ENCODE measurements around the gene XXYLT1. TPM values are rescaled to one million over a fixed set of nuclear protein-coding genes. Genes with fewer than 3 reads are reported as not detected.
A peak's percentile ranks its signal among the peaks of the same experiment; 100 is the strongest.

Gene XXYLT1
- polyA plus RNA-seq, 4 donors = 28.9 to 35.7 (median 31.3) TPM

GRCh38 chr3:195071916-195072820 lies 198.8 kb downstream of the XXYLT1 start:
- DNase-seq (ENCODE audit: low read depth in 4 of 4, low spot score in 3 of 4) = no peak

- no peak for DNase-seq (ENCODE audit: low read depth in 4 of 4, low spot score in 3 of 4)
Measured at GRCh38 chr3:195071011-195071728, 199.8 kb downstream of the XXYLT1 start.

- no peak for DNase-seq (ENCODE audit: low read depth in 4 of 4, low spot score in 3 of 4)
Measured at GRCh38 chr3:195070336-195070735, 200.6 kb downstream of the XXYLT1 start.

GRCh38 chr3:195069501-195070251 lies 201.3 kb downstream of the XXYLT1 start:
- DNase-seq (ENCODE audit: low read depth in 4 of 4, low spot score in 3 of 4) = no peak

GRCh38 chr3:195068084-195069080 lies 202.6 kb downstream of the XXYLT1 start:
- no peak for DNase-seq (ENCODE audit: low read depth in 4 of 4, low spot score in 3 of 4)

GRCh38 chr3:195066441-195066841 lies 204.5 kb downstream of the XXYLT1 start:
- no peak for DNase-seq (ENCODE audit: low read depth in 4 of 4, low spot score in 3 of 4)

GRCh38 chr3:195065864-195066185 lies 205.1 kb downstream of the XXYLT1 start:
- no peak for DNase-seq (ENCODE audit: low read depth in 4 of 4, low spot score in 3 of 4)

- peak in 1 of 4 donors; percentile 47 for DNase-seq (ENCODE audit: low read depth in 4 of 4, low spot score in 3 of 4)
Measured at GRCh38 chr3:195065142-195065863, 205.7 kb downstream of the XXYLT1 start.

GRCh38 chr3:195064300-195064931 lies 206.5 kb downstream of the XXYLT1 start:
- DNase-seq (ENCODE audit: low read depth in 4 of 4, low spot score in 3 of 4) = no peak

GRCh38 chr3:195063581-195064193 lies 207.3 kb downstream of the XXYLT1 start:
- no peak for DNase-seq (ENCODE audit: low read depth in 4 of 4, low spot score in 3 of 4)

- DNase-seq (ENCODE audit: low read depth in 4 of 4, low spot score in 3 of 4) = no peak
Measured at GRCh38 chr3:195062866-195063540, 208.0 kb downstream of the XXYLT1 start.

- DNase-seq (ENCODE audit: low read depth in 4 of 4, low spot score in 3 of 4) = no peak
Measured at GRCh38 chr3:195061756-195062655, 209.0 kb downstream of the XXYLT1 start.

- no peak for DNase-seq (ENCODE audit: low read depth in 4 of 4, low spot score in 3 of 4)
Measured at GRCh38 chr3:195060531-195061291, 210.2 kb downstream of the XXYLT1 start.

- DNase-seq (ENCODE audit: low read depth in 4 of 4, low spot score in 3 of 4) = no peak
Measured at GRCh38 chr3:195060217-195060481, 210.8 kb downstream of the XXYLT1 start.

- DNase-seq (ENCODE audit: low read depth in 4 of 4, low spot score in 3 of 4) = no peak
Measured at GRCh38 chr3:195059471-195060216, 211.3 kb downstream of the XXYLT1 start.

- no peak for DNase-seq (ENCODE audit: low read depth in 4 of 4, low spot score in 3 of 4)
Measured at GRCh38 chr3:195059006-195059350, 212.0 kb downstream of the XXYLT1 start.
